SU-DHL-6 (cell line): ENCODE data around the gene UCN.

Experiments
- CTCF ChIP-seq: fragments of 200-600 bp; sonication (generic); IDR thresholded peaks from one replicate; pipeline ENCODE4 v1.5.1; 2017; ENCODE audit warnings: antibody characterized with exemption, mild to moderate bottlenecking, low read length, moderate library complexity; ENCODE audit not compliant: insufficient read depth, poor library complexity, severe bottlenecking
- EZH2phosphoT487 ChIP-seq: fragments of 200-600 bp; sonication (generic), shearing (Covaris generic); conservative IDR thresholded peaks from 2 replicates; pipeline ENCODE4 v1.6.1; 2018; ENCODE audit warnings: mild to moderate bottlenecking, antibody characterized with exemption, low read length, moderate library complexity, mixed read lengths

GRCh38 chr2:27308359-27308881, at the start of gene UCN:
- no peak for TF ChIP-seq CTCF
- no peak for TF ChIP-seq EZH2phosphoT487
